ENCODE data around the gene EPHB1.
"Not testable (repeated sequence)": the region's sequence is repeated elsewhere in the genome, so short reads cannot be mapped to it uniquely, and the experiment has no call there.

Gene EPHB1

DNA sequence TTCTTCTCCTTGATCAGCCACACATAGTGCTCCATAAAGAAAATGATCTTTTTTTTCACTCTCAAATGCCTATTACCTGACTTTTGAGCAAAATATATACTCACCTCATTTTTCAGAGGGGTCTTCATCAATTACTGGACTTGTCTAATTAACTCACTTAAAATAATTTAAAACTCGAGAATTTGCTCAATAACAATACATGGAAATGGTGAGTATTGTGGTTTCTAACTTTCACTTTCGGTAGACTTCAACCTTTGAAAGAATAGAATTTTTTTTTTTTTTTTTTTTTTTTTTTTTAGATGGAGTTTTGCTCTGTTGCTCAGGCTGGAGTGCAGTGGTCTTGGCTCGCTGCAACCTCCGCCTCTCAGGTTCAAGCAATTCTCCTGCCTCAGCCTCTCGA lies 17.7 kb upstream of the EPHB1 start:
- no peak for DNase-seq (ENCODE audit: low spot score)

DNA sequence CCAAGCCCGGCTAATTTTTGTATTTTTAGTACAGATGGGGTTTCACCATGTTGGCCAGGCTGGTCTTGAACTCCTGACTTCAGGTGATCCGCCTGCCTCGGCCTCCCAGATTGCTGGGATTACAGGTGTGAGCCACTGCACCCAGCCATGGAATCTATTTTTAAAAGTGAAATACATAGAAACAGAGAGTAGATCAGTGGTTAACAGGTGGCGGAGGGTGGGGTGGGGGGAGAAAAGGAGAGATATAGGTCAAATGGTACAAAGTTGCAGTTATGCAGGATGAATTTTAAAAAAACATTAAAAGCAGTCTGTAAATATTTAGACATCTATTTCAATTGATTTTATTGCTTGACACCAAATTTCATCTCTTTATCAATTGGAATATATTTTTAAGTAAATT lies 6.8 kb upstream of the EPHB1 start:
- not testable (repeated sequence) for DNase-seq (ENCODE audit: low spot score)

- DNase-seq (ENCODE audit: low spot score) = no peak
Measured at GRCh38 chr3:134790065-134790464, 5.0 kb upstream of the EPHB1 start.

DNA sequence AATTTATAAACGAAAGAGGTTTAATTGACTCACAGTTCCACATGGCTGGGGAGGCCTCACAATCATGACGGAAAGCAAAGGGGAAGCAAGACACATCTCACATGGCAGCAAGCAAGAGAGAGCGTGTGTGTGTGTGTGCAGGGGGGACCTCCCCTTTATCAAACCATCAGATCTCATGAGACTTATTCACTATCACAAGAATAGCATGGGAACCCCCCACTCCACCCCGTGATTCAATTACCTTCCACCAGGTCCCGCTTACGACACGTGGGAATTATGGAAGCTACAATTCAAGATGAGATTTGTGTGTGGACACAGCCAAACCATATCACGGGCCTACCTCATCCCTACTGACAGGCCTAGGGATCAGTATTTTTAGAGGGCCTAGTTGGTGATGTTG lies 3.1 kb upstream of the EPHB1 start:
- no peak for DNase-seq (ENCODE audit: low spot score)

DNA sequence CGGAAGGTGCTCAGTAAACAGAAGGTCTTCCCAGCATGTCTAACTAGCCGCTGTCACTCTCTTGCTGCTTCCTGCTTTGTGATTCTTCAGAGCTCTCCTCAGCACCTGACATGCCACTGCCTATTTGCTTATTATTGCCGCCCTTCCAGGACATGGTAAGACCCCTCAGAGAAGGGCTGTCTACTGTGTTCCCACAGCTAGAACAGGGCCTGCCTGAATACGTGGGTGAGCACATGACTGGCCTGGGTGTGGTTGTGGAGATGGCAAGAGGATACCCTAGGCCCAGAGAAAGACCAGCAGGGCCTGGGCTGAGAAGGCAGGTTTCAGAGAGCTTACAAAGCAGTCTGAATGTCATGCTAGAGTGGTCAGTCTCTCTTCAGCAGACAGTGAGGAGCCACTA lies 2.4 kb upstream of the EPHB1 start:
- no peak for DNase-seq (ENCODE audit: low spot score)

DNA sequence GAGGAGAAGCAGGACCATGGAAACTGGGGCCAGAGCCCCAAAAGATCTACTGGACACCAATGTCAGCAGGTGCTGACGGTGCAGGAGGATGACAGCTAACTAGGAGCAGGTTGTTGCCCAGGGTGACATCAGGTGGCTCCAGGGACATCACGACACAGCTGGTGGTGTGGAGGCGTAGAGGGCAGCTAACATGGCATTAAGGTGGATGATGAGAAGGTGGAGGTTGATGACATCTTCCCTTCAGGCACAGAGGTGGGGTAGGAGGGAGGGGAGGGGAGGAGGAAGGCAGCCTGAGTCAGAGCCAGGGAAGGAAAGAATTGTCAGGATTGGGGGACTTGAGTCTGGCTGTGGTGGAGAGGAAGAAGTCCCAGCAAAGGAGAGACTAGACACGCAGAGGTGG lies 1.5 kb upstream of the EPHB1 start:
- no peak for DNase-seq (ENCODE audit: low spot score)

GRCh38 chr3:134794323-134794722 lies 737 bp upstream of the EPHB1 start:
- no peak for DNase-seq (ENCODE audit: low spot score)

GRCh38 chr3:134795746-134796280 lies 753 bp downstream of the EPHB1 start:
- DNase-seq (ENCODE audit: low spot score) = no peak

DNA sequence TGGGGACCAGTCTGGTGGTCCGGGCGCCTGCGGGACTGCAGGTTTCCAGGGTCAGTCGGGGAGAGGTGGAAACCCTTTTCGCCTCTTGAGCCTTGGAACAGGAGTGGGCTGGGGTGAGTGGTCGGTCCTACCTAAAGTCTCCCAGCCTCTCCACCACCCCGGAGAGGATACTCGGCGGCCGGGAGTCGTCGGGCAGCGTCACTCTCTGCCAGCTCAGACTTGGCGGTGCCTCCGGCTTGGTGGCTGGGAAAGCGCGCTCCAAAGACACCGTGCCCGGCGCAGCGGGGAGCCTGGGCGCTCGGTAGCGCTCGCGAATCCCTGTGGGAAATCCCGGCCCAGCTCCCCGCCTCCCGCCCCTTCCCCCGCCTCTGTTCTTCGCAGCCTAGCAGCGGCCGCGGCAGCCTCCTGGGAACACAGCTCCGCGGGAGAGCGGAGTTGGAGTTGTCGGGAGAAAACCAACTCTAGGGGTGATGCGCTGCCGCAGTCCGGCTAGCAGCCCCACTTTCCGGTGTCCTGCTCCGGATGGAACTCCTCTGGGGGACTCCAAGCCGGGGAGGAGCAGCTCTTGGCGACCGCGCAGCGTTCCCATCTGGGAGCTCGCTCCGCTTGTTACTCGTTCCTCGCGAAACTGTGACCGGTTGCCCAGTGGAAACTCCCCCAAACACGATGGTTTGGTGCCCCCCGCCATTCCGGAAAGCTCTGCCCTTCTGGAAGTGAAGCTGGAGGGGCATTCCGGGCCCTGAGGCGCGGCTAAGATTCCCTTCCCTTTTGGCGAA lies 1.4 kb downstream of the EPHB1 start:
- DNase-seq (ENCODE audit: low spot score) = no peak

GRCh38 chr3:134797057-134797740 lies 2.1 kb downstream of the EPHB1 start:
- no peak for DNase-seq (ENCODE audit: low spot score)

GRCh38 chr3:134797741-134798451 lies 2.8 kb downstream of the EPHB1 start:
- no peak for DNase-seq (ENCODE audit: low spot score)

DNA sequence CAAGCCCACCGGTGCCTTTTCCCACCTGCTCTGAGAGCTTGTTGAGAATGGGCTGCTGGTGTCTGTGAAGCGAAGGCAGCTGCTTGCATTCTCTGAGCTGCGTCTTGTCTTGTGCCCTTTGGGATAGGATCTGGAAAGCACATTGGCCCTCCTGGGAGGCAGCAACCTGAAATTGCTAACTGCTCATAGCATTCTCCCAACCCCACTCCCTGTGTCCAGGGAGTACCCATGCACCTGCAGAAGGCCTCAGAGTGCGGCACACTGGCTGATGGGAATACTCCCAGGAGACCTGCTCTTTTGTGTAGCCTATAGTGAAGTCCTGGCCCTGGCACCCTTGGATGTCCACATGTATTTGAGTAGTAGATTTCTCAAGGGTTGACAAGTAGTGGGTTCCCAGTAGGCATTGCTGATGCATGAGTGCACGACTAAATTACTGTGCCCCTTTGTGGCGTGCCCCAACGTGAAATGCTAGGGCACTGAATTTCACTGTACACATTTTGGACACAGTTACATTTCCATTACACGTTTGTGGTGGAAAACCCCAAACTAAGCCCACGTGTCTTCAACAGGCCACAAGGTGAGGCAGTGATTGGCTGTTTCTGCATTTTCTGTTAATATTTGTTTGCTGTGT lies 3.7 kb downstream of the EPHB1 start:
- DNase-seq (ENCODE audit: low spot score) = no peak

- no peak for DNase-seq (ENCODE audit: low spot score)
Measured at GRCh38 chr3:134799393-134799792, 4.3 kb downstream of the EPHB1 start.

DNA sequence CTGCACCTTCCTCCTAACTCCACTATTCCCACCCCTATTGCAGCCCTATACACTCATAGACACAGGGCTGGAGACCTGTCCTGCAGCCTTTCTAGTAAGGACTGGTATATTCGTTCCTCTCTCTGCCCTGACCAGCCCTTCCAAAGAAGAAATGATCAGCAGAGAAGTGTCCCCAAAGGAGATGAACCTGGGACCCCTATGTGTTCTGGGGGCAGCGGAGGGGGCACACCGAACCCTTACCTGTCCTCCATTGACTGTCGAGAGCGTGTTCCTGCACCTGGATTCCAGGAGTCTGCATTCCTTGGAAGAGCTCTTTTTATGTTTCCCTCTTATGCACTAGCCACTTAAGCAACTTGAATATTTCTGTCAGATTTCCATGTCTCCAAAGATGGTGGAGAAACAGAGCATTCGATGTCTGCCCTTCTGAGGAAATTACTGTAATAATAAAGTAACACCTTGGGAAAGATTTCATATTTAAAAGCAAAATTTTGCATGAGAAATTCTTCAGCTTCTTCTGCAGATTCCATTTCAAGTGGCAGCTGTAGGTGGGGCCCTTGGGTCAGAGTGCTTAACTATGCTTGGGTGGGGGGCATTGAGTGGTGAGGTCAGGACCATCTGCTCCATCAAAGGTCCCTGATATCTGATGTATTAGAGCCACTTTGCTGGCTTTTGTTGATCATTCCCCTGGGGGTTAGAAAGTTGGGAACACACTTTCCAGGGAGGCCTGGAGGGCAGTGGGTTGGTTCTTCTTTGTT lies 6.3 kb downstream of the EPHB1 start:
- DNase-seq (ENCODE audit: low spot score) = no peak

DNA sequence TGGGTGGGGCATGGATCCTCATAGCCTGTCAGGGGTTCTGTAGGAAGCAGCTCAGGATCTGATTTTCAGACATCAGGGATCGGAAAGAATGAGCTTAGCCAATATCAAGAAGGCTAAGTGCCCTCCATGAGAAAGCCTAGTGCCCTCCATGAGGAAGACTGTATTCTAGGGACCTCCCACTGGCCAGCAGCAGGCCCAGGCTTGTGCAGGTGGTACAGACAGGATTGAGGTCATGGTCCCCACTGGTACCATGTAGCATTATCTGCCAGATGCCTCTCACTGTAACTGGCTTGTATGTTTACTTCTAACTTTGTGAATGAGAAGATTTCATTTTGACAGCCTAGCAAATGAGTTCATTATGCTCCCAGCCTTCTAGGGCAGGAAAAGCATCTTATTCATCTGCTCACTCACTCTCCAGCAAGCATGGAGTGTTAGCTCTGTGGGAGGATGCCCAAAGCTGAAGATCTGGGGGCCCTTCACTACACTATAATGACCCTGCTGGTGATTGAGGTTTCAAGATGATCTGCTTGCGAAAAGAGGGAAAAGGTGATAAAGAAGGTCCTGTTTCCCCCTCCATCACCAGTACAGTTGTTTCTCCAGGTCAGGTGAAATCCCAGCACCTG lies 7.5 kb downstream of the EPHB1 start:
- no peak for DNase-seq (ENCODE audit: low spot score)

GRCh38 chr3:134803051-134803505 lies 8.0 kb downstream of the EPHB1 start:
- no peak for DNase-seq (ENCODE audit: low spot score)

DNA sequence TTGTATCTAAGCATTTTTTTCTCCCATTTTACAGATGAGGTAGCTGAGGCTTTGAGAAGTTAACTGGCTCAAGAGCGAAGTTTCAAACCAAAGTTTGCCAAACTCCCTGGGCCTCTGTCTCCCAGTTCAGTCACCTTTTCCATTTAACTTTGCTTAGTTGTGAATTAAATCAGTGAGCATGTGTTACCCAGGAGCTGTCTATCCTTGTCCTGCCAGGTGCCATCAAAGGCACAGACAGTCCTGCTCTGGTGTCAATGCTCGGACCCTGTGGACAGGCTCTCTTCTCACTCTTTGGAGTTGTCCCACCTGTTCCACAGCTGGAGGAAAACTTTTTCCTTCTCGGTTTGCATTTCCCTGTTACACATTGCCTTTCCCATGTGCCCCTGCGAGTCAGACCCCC lies 8.6 kb downstream of the EPHB1 start:
- no peak for DNase-seq (ENCODE audit: low spot score)

DNA sequence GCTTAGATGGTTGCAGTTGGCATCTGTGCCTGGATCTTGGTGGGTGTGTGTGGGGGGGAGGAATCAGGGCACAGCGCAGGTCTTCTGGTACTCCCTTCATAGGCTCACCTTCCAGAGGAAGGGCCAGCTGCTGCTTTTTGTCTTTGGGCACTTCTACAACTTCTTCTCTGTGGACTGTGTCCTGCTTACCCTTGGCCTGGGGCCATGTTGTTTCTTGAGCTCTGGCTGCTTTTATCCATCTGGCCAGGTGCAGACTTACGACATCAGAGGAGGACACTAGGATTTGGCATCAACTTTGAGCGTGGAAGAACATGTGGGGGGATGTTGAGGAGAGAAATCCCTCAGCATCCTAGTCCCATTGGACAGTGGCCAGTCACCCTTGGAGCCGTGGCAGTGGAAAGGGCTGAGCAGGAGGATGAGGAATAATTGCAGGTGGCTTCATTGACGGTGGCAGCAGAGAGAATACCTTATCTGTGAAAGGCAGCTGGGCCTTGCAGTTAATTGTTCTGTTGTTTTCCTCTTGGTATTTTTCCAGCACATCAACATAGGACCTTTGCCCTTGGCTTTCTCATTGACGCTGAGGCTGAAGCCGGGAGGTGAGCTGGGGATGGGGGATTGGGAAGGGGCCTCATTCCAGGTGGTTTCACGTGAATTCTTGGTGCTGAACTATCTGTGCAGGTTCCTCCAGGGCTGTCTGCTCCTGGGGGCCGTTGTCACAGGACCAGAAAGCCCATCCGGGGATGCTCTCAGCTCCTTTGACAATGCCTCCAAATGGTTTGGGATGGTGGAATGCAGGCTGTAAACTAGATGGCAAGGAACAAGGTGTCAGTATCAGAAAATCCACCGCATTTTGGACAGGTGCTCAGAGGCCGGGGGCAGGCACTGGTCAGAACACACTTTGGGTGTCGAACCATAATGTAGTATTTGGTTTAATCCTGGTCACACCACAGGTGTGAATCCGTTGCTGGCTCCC lies 9.7 kb downstream of the EPHB1 start:
- no peak for DNase-seq (ENCODE audit: low spot score)

DNA sequence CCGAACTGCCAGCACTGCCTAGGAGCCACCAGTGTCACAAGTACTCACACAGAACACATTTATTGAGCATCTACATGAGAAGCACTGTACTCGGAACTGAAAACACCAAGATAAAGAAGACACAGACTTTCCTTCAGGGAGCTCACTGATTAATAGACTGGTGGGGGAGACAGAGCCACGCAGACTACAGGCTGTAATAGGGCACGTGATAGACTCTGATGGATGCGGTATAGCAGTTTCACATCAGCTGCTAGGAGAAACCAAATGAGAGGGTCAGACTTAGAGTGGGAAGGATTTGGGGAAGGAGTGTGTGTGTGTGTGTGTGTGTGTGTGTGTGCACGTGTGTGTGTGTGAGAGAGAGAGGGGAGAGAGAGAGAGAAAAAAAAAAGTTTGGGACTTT lies 12.1 kb downstream of the EPHB1 start:
- DNase-seq (ENCODE audit: low spot score) = no peak

DNA sequence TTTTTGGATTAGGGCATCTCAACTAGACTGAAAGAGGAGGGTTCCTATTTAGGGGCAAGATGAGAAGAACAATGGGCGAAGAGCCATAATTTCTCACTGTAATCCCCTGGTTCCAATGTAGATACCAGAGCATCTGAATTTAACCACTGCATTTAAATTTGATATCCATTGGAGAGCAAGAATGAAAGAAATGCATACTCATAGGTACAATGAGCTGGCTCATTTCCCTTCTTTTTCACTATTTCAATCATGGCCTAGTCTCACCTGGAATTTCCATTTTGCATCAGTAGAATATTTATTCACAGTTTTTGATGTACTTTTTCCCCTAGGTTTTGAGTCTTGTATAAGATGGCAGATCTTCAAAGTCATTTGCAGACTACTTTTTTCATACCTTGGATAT lies 13.8 kb downstream of the EPHB1 start:
- no peak for DNase-seq (ENCODE audit: low spot score)
